Stimulated activated CD4-positive, alpha-beta T cell treated with anti-CD3 and anti-CD28 coated beads, TNF-alpha, amount 100 ng/mL, for 4 hours (primary cell): ENCODE results near the gene KRTAP5-3.
"Not testable (repeated sequence)": the region's sequence is repeated elsewhere in the genome, so short reads cannot be mapped to it uniquely, and the experiment has no call there.

Experiments used
- DNase-seq, 3 experiments: peaks; one replicate each; pipeline ENCODE4 v3.0.0-alpha.2; 2020; ENCODE audit warnings: low read depth in 3 of 3

Gene KRTAP5-3

DNA sequence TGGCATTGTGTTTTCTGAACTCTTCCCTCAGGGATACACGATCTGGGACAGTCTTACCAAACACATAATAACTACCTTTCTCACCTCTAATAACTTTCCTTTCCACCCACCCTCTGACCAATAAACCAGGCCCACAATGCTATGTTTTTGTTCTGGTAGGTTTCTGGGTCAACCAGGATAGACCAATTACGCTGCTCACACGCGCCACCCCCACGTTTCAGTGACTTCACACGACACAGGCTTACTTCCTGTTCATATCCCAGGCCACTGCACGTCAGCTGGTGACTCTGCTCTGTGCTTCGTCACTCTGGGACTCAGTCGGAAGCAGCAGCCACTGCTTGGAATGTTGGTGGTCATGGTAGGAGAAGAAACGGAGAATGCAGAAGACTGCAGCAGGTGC is 11.2 kb upstream of the KRTAP5-3 start:
- DNase-seq: no peak

DNA sequence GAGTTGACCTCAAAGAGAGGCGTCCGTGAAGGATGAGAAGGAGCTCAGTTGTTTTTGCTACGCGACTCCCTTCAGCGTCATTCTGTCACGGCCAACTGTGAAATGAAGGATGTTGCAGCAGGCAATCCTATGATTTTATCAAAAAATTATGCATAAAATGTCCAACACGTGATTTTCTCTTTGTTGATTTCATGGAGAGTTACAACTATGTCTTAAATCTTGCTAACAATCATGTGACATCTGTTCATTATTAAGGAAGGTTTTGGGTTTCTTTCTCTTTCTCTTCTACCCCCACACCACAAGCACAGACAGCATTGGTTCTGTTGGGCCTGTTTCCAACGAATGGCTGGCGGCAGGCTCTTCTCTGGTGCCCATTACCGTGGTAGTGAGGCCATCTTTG is 10.0 kb upstream of the KRTAP5-3 start:
- DNase-seq: no peak

DNA sequence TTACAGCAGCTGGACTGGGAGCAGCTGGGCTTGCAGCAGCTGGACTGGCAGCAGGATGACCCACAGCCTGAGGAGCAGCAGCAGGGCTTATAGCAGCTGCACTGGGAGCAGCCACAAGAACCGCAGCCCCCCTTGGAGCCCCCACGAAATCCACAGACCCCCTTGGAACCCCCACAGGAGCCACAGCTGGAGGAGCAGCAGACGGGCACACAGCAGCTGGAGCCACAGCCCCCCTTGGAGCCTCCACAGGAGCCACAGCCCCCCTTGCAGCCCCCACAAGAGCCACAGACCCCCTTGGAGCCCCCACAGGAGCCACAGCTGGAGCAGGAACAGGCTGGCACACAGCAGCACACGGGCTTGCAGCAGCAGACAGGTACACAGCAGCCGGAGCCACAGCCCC is 362 bp downstream of the KRTAP5-3 start:
- not testable (repeated sequence) for DNase-seq

DNA sequence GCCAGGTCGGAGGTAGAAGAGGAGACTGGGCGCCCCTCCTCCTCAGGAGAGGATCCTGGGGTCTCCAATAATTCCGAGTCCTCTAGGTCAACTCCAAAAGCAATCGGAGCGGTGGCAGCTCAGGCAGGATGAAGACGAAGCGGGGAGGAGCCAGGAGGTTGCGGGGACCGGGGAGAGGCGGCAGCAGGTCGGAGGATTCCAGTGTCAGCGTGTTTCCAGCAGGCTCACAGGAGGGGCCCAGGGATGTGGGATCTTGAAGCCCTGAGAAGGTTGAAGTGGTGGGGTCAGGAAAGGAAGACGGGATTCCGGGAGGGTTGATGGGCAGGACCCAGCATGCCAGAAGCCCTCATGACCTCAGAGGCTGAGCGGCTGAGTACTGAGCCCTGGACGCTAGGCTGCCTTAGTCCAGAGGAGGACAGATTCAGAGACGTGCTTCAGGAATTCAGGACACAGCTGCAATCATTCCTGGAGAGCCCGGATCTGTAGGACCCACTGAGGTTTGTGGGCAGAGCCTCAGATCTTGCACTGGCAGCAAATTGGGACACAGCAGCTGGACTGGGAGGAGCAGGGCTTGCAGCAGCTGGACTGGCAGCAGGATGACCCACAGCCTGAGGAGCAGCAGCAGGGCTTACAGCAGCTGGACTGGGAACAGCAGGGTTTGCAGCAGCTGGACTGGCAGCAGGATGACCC is 962 bp downstream of the KRTAP5-3 start:
- not testable (repeated sequence) for DNase-seq

DNA sequence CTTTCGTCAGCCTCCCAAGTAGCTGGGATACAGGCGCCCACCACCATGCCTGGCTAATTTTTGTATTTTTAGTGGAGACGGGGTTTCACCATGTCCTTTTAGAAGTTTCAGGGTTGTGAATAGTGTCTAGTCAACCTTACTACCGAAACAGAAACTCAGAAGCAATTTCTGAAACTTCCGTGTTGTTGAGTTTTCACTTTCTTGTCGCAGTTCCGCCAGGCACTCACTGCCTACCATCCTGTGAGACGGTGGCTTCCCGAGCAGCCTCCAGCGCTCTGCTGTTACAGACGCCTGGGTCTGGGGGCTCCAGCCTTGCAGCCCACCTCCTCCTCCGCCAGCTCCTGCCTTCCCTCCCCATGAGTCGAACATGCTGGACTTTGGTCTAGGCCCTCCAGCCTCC is 2.3 kb downstream of the KRTAP5-3 start:
- not testable (repeated sequence) for DNase-seq

DNA sequence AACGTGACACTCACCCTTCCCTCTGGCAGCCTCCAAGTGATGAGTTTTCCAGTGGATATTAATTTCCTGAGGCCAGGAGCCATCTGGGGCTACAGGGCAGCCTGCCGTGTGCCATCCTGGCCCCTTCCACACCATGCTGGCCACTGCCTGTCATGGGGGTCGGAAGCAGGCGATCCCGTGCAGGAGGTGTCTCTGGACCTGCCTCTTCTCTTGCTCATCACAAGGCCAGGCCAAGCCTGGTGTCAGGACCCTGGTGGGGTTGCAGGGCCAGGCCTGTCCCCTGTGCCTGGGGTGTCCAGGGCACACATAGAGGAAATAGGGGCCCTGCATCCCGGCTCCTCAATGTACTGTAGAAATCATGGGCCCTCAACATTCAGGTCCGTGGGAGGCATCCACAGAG is 3.6 kb downstream of the KRTAP5-3 start:
- DNase-seq: no peak

DNA sequence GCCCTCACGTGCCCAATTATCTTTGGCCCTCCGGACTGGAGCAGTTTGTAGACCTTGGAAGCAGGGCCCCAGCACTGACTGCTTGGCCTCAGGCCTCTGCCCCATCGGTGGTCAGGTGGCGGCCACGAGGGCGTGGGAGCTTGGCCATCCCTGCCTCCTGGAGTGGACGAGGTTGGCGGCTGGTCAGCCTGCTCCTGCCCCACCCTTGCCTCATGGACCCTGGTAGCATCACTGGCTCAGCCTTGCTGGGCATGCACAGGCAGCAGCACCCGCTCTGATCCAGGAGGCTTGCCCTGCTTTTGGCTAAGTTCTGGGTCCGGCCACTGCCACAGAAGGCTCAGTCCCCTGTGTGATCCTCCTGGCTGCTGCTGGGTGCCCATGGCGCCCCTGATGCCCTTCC is 4.1 kb downstream of the KRTAP5-3 start:
- no peak for DNase-seq

DNA sequence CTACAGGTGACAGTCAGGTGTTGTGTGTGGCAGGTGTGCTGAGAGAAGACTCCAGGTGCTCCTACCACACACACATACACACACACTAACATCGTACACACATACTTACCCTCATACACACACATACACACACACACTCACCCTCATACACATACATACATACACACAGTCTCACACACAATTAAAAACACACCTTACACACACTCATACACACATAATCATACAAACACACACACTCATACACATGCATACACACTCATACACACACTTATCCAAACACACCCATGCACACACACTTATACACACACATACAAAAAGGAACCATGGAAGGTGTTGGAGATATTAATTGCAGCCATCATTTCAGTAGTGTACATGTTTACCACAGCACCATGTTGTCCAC is 4.6 kb downstream of the KRTAP5-3 start:
- no peak for DNase-seq

DNA sequence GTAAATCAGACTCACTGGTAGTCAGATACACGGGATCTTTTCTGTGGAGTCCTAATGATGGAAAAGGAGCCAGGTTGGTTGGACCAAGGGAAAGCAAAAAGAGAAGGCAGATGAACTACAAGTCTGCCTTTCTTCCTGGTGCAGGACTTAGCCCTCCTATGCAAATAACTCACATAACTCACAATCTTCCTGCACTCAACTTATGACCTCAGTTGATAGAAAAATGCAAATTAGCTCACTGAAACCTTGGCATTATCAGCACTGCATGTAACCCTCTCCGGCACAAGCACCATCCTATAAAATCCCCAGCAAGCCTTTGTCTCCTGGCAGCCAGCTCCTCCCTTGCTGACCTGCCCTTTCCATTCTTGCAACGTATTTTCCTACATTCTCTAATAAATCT is 6.6 kb downstream of the KRTAP5-3 start:
- DNase-seq: not testable (repeated sequence)

DNA sequence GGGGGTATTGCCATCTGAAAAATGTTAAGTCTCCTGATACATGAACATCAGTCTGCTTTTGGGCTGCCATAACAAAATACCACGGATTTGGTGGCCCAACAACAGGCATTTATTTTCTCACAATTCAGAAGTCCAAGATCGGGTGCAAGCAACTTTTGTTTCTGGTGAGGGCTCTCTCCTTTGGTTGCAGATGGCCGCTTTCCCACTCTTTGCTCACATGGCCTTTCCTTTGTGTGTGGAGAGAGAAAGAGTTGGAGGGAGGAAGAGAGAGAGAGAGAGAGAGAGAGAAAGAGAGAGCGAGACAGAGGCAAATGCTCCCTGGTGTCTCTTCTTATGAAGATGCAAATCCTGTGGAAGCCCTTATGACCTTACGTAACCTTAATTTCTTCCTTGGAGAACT is 7.6 kb downstream of the KRTAP5-3 start:
- DNase-seq: no peak

DNA sequence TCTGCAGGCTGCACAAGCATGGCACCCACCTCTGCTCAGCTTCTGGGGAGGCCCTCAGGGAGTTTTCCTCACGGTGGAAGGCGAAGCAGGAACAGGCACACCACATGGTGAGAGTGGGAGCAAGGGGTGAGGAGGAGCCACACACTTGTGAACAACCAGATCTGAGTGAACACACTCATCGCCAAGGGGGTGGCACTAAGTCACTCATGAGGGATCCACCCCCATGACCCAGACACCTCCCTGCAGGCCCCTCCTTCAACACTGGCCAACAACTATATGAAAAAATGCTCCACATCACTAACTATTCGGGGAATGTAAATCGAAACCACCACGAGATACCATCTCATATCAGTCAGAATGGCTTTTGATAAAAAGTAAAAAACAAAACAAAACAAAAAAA is 9.4 kb downstream of the KRTAP5-3 start:
- no peak for DNase-seq

DNA sequence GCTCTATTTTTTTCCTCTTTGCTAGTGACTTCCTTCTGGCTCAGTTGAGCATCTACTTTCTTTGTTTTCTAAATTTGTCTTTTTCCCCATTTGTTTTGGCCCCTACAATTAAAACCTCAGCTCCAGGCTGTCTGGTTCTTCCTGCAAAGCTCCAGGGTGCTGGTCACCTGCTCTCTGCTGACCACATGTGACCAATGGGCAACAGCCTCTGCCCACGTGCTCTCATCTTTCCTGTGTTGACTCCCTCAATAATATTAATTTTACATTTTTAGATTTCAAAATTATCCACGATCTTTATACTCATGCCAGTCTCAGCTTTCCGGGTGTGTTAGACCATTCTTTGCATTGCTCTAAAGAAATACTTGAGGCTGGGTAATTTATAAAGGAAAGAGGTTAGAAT is 9.9 kb downstream of the KRTAP5-3 start:
- not testable (repeated sequence) for DNase-seq

DNA sequence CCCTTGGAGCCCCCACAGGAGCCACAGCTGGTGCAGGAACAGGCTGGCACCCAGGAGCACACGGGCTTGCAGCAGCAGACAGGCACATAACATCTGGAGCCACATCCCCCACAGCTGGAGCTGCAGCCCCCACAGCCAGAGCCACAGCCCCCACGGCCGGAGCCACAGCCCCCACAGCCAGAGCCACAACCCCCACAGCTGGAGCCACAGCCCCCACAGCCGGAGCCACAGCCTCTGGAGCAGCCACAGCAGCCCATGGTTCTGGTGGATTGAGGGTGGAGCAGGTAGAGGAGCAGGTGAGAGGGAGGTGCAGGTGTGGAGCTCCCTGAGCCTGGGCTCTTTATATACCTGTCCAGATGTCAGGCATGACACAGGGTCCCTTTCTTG is 10.3 kb downstream of the KRTAP5-3 start, which contains the start of gene KRTAP5-2:
KRTAP5-2 (minus strand) TSS at position 301 of the 387 bp plus-strand sequence; CDS start at position 257, 44 bp downstream.
- DNase-seq: no peak

DNA sequence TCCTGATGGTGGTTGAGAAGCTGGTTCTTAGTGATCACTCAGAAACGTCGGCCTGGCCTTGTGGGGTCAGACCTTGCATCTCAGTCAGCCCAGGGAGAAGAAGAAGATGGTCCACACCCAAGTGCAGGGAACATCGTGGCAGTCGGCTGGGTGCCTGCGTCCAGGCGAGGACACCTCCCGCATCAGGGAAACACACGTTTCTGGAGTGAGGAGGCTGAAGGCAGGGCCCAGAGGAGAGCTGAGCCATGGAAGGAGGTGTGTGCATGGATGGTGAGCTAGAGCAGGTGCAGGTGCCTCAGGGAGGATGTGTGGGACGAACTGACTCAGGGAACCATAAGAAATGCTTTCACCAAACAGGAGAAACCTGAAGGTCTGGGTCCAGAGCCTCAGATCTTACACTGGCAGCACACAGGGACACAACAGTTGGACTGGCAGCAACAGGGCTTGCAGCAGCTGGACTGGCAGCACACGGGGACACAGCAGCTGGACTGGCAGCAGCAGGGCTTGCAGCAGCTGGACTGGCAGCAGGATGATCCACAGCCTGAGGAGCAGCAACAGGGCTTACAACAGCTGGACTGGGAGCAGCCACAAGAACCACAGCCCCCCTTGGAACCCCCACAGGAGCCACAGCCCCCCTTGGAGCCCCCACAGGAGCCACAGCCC is 10.8 kb downstream of the KRTAP5-3 start:
- DNase-seq: no peak

DNA sequence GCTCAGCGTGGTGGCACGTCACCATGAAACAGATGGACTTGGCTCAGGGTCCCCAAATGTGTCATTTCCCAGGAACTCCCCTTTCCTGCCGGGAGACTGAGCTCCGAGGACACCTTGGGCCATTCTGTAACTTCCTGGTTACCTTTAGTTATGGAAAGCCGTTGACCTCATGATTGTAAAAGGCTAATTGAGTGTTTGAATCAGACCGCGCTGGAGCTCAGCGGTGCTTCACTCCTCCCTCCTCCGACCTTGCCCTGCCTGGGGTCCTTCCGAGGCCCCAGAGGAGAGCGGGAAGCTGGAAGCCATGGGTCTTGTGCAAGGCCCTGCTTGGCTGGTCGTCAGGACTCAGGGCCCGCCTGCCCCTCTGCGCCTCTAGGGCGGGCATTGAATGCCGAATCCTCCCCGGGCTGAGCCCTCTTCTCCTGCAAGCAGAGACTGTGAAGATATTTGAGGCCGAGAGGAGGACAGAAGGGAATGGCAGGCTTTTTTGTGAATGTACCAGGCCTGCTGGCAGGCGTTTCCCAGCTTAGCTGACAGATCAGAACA is 11.6 kb downstream of the KRTAP5-3 start:
- not testable (repeated sequence) for DNase-seq

DNA sequence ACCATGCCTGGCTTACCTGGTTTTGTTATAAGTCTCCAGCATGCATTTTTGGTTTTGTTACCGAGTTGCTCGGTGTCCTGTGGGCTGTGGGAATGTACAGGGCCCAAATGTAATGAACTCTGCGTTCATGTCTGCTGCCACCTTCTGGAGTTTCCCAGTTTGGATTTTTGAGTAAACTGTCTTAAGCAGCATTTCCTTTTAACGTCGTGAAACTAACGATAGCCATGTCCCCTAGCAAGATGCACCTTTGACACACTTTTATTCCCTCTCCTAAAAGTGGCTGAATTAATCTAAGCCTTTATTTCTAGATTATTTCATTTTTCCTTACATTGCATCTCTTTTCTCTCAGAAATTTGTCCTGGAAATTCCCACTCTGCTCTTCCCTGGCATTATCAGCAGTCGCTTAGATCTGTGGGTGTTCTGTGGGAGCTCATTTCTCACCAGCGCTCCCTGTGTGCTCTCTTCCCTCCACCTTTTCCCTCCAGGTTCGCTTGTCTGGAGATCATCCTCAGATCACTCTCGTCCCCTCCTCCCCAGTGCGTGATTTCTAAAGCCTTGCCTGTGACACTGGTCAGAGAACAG is 12.2 kb downstream of the KRTAP5-3 start:
- not testable (repeated sequence) for DNase-seq

DNA sequence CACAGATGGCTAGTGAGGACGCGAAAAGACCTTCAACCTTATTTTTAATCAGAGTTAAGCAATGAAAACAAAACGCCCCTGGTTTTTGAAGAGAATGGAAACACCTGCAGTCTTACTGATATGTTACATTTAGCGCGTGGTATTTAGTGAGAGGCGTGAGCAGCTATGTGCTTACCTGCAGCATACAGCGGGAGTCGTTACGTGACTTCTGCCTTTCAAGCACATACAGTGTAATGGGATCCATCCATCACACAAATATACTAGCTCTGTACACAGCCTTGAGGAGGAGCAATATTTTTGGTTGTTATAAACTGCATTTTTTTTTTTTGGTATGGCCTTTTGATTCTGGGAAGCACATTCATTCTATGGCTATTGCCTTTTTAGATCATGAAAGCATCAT is 15.6 kb downstream of the KRTAP5-3 start:
- no peak for DNase-seq

DNA sequence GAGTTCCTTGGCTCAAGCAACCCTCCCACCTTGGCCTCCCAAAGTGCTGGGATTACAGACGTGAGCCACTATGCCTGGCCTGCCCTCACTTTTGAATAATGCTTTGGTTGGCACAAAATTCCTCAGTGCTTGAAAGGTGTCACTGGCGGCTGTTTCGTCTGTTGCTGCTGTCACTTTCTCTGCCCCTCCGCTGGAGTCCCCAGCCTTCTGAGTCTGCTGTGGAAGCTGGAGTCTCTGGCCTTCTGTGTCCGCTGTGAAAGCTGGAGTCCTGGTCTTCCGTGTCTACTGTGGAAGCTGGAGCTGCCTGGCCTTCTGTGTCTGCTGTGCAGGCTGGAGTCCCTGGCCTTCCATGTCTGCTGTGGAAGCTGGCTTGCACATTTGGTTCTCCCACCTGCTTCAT is 18.3 kb downstream of the KRTAP5-3 start:
- DNase-seq: no peak

DNA sequence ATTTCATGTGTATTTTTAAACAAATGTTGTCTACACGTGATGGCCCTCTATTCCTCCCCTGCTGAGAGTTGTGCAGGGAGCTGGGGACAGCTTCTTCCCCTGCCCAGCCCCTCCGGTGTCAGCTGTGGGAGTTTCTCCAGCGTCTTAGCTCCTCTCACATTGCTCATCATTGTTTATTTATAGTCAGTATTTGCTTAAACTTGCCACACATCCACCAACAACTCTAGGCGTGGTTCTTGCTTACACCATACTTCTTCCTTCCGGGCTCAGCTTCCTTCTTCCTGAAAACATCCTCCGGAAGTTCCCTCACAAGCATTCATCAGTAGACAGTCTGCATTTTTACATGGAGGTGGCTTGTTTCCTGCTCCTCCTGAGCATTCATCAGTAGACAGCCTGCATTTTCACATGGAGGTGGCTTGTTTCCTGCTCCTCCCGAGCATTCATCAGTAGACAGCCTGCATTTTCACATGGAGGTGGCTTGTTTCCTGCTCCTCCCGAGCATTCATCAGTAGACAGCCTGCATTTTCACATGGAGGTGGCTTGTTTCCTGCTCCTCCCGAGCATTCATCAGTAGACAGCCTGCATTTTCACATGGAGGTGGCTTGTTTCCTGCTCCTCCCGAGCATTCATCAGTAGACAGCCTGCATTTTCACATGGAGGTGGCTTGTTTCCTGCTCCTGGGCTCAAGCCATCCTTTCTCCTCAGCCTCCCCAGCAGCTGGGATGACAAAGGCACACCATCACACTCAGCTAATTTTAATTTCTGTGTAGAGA is 18.9 kb downstream of the KRTAP5-3 start:
- not testable (repeated sequence) for DNase-seq

DNA sequence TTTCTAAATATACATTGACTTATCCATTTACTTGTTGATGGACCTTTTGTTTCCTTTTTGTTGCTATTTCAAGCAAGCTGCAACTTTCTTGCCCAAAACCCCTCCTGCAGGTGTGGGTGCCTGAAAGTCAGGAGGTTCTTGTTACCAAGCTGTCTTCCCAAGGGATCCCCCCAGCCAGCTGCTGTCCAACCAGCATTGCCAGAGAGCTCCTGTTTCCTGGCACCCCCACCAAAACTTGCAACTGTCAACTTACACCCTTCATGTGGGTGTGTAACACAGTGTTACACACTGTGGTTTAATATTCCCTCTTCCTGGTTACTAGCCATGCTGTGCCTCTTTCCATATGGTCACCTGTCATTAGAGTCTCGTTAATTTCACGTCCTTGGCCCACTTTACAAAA is 21.6 kb downstream of the KRTAP5-3 start:
- no peak for DNase-seq

DNA sequence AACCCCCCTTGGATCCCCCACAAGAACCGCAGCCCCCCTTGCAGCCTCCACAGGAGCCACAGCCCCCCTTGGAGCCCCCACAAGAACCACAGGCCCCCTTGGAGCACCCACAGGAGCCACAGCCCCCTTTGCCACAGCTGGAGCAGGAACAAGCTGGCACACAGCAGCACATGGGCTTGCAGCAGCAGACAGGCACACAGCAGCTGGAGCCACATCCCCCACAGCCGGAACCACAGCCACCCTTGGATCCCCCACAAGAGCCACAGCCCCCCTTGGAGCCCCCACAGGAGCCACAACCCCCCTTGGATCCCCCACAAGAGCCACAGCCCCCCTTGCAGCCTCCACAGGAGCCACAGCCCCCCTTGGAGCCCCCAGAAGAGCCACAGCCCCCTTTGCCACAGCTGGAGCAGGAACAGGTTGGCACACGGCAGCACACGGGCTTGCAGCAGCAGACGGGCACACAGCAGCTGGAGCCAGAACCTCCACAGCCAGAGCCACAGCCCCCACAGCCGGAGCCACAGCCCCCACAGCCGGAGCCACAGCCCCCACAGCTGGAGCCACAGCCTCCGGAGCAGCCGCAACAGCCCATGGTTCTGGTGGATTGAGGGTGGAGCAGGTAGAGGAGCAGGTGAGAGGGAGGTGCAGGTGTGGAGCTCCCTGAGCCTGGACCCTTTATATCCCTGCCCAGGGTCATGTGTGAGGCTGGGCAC is 23.4 kb downstream of the KRTAP5-3 start, which contains the start of gene KRTAP5-1:
KRTAP5-1 (minus strand) TSS at position 623 of the 710 bp plus-strand sequence; CDS start at position 589, 34 bp downstream.
- DNase-seq: not testable (repeated sequence)
